ENCODE data around the gene MRPL42. TPM values are rescaled to one million over a fixed set of nuclear protein-coding genes. Genes with fewer than 3 reads are reported as not detected.

The MRPL42 gene
- polyA plus RNA-seq, 1 of the 3 experiments (the other 2 are of a cell fraction): 39.5 TPM

DNA sequence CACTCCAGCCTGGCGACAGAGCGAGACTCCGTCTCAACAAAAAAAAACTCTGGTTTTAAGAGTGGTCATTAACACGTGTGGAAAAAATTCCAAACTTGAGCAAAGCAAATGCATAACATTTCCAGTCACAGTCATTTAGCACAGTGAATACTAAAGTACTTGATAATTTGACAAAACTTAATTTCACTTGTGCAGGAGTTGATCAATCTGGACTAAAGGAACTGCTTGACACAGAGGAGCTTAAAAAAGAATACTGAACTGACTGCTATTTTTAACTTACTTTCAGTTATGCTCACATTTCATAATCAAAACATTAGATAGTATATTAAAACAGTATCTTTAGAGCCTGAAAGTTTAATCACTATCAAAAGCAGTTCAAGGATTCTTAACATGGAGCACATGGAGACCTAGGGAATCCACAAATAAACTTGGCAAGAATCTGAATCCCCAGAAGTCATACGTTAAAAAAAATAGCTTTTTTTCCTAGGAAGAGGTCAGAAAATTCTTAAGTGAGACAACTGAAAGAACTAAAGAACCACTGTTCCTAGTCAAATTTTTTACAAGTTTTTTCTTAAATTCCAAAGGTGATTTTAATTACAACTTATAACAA lies 33.0 kb upstream of the MRPL42 start:
- no peaks in the 10 kb centered on the region for H3K9me2 ChIP-seq
- peaks cover 97% of the 10 kb centered on the region for H4K20me1 ChIP-seq (ENCODE audit: insufficient read depth)
- no peak for TF ChIP-seq SMC3 (IDR thresholded peaks at IDR 0.05; ENCODE audit: low read depth, low read length)
- no peak for TF ChIP-seq NFIC (IDR thresholded peaks at IDR 0.05; ENCODE audit: borderline replicate concordance)
- peak overlapping the region in 1 of 2 experiments; percentile 37; a peak in 2 of 4 replicates for H3K27ac ChIP-seq (ENCODE audit: low read depth in 2 of 2, low read length in 1 of 2)
- H2AFZ ChIP-seq (ENCODE audit: low read depth): no peak overlapping the region
- peaks cover 18% of the 10 kb centered on the region for H3F3A ChIP-seq (replicated peaks; ENCODE audit: insufficient read depth)
- H3K4me3 ChIP-seq (ENCODE audit: low read depth in 2 of 2, low read length in 1 of 2): no peak overlapping the region
- DNase-seq: no peak
- peak overlapping the region; percentile 5; the same call in 1 of the 2 replicates for H3K4me2 ChIP-seq
- ChIA-PET CTCF (interaction anchor here (0.6 to 1.8 kb wide), 5 partner anchors 11 to 668 kb away, joined by 3 to 12 read pairs (median 3); no protein-coding TSS in a partner anchor), POLR2A (no interaction called here)
- H3K27me3 ChIP-seq (ENCODE audit: insufficient read depth): no peaks in the 10 kb centered on the region
- no peak overlapping the region; the same call in 1 of the 2 replicates for H3K9ac ChIP-seq
- H3K36me3 ChIP-seq (replicated peaks in 1 of 2; ENCODE audit: control insufficient read depth in 1 of 2, insufficient read depth in 2 of 2, low read length in 1 of 2): no peaks in the 10 kb centered on the region
- peaks cover 7 to 15% of the 10 kb centered on the region in 2 experiments; a peak in 2 of 4 replicates for H3K4me1 ChIP-seq (ENCODE audit: control insufficient read depth in 1 of 2, insufficient read depth in 2 of 2, low read depth in 1 of 2, low read length in 1 of 2)
- no peaks in the 10 kb centered on the region for H3K9me3 ChIP-seq
- peaks cover 100% of the 10 kb centered on the region for H3K79me2 ChIP-seq (ENCODE audit: insufficient read depth)
- 86% methylated on average over 5 of the region's 5 CpGs for WGBS (ENCODE audit: low lambda C conversion rate)

DNA sequence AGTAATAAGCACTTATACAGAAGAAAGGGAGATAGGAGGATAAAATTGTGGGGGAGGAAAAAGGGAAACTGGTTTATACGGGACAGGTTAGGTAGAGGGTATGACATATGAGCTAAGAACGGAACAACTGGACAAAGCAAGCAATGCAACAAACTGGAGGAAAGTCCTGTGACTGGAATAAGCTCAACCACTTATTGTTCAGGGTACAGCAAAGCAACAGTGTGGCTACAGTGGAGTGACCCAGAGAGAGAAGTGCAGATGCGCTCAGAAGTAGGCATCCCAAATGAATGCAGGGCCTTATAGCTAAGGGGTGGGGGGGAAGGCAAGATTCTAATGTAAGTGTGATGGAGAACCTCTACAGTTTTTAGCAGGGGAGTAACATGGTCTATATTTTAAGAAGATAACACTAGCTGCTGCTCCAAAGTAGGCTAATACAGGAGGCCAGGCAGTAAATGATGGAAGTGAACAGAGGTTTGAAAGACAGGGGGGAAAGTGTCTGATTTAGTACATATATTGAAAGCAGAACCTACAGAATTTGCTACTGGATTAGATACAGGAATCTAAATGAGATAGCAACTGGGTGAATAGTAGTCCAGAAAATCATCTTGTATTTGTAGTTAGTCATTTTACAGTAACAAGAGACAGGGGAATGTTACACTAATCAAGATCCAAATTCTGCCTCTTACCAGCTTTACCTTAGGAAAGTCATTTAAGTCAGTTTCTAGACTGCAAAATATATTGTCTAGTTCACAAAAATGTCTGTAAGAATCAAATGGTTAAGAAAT lies 28.9 kb upstream of the MRPL42 start:
- WGBS (ENCODE audit: low lambda C conversion rate): 91% methylated on average over 3 of the region's 3 CpGs
- H3K9ac ChIP-seq: no peak overlapping the region
- no peak for DNase-seq
- no peaks in the 10 kb centered on the region for H3K9me3 ChIP-seq
- H3K4me3 ChIP-seq (ENCODE audit: low read depth in 2 of 2, low read length in 1 of 2): no peak overlapping the region
- no peak overlapping the region for H2AFZ ChIP-seq (ENCODE audit: low read depth)
- H4K20me1 ChIP-seq (ENCODE audit: insufficient read depth): peaks cover 75% of the 10 kb centered on the region
- H3K4me1 ChIP-seq (ENCODE audit: control insufficient read depth in 1 of 2, insufficient read depth in 2 of 2, low read depth in 1 of 2, low read length in 1 of 2): peaks cover 10 to 23% of the 10 kb centered on the region in 2 experiments; a peak in 3 of 4 replicates
- H3K27me3 ChIP-seq (ENCODE audit: insufficient read depth): no peaks in the 10 kb centered on the region
- H3K4me2 ChIP-seq: peak overlapping the region; percentile 90; the same call in 1 of the 2 replicates
- H3K79me2 ChIP-seq (ENCODE audit: insufficient read depth): peaks cover 82% of the 10 kb centered on the region
- H3K27ac ChIP-seq (ENCODE audit: low read depth in 2 of 2, low read length in 1 of 2): no peak overlapping the region
- TF ChIP-seq TEAD4 (IDR thresholded peaks at IDR 0.05; ENCODE audit: borderline replicate concordance, insufficient read depth) (no peak), FOXM1 (IDR thresholded peaks at IDR 0.05; ENCODE audit: low read depth) (no peak), GATA2 (CRISPR knock-in tag; IDR thresholded peaks at IDR 0.05) (no peak), MXI1 (IDR thresholded peaks at IDR 0.05; ENCODE audit: low read depth, low read length) (no peak), EP300 (IDR thresholded peaks at IDR 0.05; ENCODE audit: borderline replicate concordance in 1 of 2, low read depth in 1 of 2, low read length in 1 of 2) (no peak), USF1 (IDR thresholded peaks at IDR 0.05; ENCODE audit: borderline replicate concordance, low read depth) (no peak), RCOR1 (IDR thresholded peaks at IDR 0.05; ENCODE audit: low read length) (no peak), FOSL2 (IDR thresholded peaks at IDR 0.05; ENCODE audit: borderline replicate concordance, low read depth) (no peak)
- no peaks in the 10 kb centered on the region for H3K36me3 ChIP-seq (replicated peaks in 1 of 2; ENCODE audit: control insufficient read depth in 1 of 2, insufficient read depth in 2 of 2, low read length in 1 of 2)
- CTCF ChIA-PET: interaction anchor here (0.6 to 1.6 kb wide), 3 partner anchors 13 to 41 kb away, joined by 3 to 16 read pairs (median 3); no protein-coding TSS in a partner anchor
- H3K9me2 ChIP-seq: no peaks in the 10 kb centered on the region
- POLR2A ChIA-PET: no interaction called here
- peaks cover 20% of the 10 kb centered on the region for H3F3A ChIP-seq (replicated peaks; ENCODE audit: insufficient read depth)

All from SK-N-SH (cell line).